Measurements from ENCODE around the gene EID2.

DNA sequence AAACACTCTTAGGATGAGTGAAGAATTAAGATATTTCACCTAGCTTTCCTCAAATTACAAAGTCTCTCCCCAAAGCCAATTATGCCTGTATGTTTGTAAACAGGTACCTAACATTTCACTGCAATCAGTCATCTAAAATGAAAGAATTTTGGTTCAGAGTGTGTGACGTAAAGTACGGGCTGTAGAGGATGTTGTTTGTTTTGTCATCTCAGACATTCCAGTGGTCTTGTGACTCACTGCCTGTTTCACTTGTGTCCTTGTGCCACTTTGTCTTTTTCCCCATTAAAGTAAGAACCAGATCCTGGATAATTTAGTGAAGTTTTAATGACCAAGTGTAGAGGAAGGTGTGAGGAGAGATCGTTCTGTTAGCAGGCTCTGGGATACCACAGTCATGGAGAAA lies 28.6 kb upstream of the EID2 start:
- TF ChIP-seq POLR2A (IDR thresholded peaks at IDR 0.05): no peak
- TF ChIP-seq, protein P1, sequence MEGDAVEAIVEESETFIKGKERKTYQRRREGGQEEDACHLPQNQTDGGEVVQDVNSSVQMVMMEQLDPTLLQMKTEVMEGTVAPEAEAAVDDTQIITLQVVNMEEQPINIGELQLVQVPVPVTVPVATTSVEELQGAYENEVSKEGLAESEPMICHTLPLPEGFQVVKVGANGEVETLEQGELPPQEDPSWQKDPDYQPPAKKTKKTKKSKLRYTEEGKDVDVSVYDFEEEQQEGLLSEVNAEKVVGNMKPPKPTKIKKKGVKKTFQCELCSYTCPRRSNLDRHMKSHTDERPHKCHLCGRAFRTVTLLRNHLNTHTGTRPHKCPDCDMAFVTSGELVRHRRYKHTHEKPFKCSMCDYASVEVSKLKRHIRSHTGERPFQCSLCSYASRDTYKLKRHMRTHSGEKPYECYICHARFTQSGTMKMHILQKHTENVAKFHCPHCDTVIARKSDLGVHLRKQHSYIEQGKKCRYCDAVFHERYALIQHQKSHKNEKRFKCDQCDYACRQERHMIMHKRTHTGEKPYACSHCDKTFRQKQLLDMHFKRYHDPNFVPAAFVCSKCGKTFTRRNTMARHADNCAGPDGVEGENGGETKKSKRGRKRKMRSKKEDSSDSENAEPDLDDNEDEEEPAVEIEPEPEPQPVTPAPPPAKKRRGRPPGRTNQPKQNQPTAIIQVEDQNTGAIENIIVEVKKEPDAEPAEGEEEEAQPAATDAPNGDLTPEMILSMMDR (IDR thresholded peaks at IDR 0.05): no peak

Measured in vagina (tissue), 2 donors.